NCI-H2171 (cell line): ENCODE results near the gene PDGFC.

Experiments used
- DNase-seq: peaks from one replicate; lab custom pipeline; 2025; lab: John Stamatoyannopoulos, UW

Gene PDGFC

DNA sequence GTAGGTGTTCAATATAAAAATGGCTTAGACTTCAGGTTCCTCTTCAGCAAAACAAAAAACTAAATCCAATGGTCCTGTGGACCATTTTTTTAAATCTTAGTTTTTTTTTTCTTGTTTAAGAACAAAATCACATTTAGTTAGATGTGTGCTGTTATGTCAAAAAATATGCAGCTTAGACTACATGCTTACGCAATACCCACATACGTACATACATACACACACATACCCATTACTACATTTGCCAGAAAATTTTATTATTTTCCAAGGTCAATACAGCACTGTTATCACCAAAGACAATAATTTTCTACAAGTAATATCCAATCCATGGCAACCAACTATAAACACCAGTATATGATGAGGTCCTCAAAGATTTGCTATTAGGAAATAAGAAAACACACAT lies 144.1 kb downstream of the PDGFC start:
- DNase-seq = no peak

DNA sequence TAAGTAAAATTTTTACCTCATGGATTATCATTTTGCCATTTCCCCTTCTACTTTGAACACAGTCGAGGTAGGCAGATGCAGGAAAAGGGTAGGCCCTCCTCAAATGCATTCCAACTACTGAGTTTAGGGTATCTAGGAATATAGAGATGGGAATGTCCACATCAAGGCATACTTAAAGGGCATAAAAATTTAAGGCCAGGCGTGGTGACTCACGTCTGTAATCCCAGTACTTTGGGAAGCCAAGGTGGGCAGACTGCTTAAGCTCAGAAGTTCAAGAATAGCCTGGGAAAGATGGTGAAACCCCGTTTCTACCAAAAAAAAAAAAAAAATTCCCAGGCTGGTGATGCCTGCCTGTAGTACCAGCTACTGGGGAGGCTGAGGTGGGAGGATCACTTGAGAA lies 146.5 kb downstream of the PDGFC start:
- no peak for DNase-seq

DNA sequence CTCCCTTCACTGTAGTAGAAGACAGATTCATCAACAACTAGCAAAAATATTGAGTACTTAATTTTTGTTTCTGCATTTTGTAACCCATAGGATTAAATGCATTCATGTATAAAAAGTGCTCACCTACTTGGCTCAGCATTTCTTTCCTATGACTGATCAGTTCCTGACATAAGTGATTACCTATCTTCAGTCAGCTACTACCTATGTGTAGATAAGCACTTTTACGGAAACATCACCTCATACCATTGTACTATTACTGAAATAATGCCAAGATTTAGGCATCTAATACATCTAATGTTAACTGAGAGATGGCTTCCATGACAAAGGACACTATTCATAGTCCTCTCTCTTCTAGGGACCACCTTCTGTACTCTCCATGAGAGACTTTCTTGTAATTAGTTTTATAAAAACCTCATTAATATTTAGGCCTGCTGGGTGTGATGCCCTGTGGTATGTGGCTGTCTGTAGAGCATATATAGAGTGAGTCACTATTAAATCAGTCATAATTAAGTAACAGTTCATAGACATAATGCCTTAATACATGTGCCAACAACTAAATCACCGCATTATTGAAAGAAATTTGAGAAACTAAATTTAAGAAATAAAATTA lies 147.0 kb downstream of the PDGFC start:
- no peak for DNase-seq

DNA sequence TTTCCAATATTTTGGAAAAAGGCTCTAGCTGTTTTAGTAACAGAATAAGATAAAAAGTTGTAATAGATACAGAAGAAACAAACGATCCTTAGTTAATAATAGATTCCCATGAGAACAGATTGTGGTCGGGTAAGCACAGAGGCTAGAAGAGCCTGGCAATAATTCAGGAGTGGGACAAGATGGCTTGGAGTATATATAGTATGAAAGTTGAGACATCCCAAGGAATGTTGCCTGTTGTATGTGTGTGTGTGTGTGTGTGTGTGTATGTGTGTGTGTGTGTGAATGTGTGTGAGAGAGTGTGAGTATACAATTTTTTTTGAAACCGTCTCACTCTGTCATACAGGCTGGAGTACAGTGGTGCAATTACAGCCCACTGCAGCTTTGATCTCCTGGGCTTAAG lies 150.7 kb downstream of the PDGFC start:
- DNase-seq = no peak

DNA sequence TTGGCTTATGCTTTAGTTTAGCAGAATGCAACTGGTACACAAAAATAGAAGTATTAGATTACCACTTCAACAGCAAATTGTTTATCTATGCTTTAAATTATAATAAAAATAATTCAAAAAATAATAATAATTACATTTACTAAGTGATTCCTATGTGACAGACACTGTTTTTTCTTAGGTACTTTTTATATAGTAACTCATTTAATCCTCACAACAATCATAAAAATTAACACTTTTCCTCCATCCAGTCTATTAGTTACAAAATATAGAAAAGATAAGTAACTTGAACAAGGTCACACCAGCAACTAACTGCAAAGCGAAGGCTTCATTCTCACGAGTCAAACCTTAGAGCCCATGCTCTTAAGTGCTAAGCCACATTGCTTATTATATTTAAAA lies 155.2 kb downstream of the PDGFC start:
- no peak for DNase-seq

DNA sequence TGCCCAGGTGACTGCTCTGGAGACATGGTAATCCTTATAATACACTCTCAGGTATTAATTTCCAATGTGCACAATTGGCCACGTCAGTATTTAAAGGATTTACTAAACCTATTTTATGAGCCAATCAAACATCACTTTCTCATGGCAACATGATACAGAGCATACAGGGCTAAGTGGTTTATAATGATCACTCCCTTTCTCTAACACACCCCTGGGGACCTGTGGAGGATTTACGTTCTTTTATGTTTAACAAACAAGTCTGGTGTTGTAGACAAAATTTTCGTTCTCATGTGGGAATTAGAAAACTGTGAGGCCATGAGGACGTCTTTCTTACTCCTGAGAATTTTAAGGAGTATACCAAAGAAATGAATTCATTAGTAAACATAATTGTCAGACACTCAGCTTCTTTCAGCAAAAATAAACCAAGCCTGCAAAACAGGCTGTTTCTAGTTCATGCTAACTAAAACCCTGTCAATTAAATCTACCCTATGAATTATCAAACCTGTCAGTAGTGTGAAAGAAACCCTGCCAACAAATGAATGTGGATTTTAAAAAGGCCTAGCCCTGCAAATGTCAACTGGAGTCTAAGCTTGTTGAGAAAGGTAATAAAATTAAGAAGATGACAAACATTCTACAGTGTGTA lies 155.8 kb downstream of the PDGFC start:
- peak; percentile 77 for DNase-seq

DNA sequence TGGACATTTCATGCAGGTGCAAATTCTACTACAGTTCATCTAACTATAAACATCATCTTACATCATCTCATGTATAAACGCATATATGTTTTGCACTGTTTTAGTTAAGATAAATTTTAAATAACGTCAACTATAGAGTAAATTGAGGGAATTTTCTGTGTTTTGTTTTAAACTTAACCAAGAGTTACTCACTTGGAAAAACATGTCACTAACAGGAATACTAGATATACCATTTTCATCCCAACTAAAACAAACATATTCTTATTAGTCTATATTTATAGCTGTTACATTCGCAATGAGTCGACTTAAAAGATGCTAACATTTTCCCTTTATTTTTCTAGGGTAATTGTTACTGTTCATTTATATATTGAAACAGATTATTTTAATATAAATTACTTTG lies 159.6 kb downstream of the PDGFC start:
- no peak for DNase-seq

DNA sequence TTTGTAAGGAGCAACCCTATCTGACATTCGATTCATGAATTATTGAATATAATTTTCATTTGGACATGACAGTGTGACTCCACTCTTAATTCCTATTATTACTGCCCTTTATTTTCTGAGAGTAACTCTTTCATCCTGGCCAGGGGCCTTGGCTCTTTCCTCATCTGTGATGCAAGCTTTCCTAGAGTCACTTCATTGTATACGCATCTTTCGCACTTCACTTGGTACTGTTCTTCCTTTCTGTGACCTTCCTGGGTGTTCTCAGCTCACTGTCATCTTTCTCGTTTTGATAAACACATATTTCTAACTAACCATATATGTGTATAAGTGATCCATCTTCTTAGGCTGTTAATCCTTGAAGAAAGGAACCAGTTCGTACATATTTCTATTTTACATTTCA lies 160.3 kb downstream of the PDGFC start:
- DNase-seq = no peak

DNA sequence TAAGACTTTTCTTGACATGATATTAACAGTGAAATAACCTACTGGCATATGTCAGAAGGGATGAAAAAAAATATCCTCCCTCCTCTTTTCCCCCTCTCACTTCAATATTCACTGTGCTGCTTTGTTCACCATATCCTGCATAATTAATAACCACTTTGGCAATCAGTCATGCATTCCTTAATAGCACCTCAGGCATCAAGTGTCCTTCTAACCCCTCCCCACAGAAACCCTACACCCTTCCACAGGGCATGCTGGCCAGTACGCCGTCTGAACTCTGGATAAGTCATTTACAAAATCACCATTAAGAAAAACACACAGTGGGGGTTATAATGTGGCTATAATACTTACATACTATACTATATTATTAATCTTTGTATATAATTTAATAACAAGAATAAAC lies 165.9 kb downstream of the PDGFC start:
- DNase-seq = peak; percentile 49

DNA sequence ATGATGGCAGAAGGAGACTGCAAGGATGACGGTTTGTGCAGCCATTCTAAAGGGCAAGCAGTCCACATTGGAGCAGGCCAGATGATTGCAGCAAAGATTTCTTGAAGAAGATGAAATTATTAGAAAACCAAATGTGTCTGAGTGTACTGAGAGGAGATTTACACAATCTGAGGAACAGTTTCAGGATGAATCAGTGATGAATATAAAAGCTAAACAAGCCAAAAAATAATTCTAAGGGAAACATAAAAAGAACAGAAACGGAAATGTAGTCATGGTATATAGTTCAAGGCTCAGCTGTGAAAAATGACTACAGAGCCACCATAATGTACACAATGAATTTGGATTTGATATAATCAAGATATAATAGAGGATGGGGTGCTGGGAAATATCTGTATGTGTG lies 168.5 kb downstream of the PDGFC start:
- no peak for DNase-seq

DNA sequence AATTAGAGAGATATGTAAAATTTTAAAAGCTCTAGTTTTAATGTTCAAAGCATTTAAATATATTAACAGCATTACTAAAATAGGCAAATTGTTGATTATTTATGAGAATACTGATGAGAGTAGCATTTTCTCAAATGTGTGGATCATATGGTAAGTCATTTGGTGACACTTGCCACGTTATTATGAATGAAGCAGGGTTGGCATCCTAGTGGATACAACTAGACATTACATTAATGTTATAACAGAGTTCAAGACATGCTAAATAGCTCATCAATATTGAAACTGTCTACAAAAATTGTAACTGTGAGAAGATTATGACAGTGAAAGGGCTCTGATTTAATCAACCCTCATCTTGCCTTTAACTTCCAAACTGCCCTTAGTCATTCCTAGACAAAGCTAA lies 171.1 kb downstream of the PDGFC start:
- DNase-seq = no peak

DNA sequence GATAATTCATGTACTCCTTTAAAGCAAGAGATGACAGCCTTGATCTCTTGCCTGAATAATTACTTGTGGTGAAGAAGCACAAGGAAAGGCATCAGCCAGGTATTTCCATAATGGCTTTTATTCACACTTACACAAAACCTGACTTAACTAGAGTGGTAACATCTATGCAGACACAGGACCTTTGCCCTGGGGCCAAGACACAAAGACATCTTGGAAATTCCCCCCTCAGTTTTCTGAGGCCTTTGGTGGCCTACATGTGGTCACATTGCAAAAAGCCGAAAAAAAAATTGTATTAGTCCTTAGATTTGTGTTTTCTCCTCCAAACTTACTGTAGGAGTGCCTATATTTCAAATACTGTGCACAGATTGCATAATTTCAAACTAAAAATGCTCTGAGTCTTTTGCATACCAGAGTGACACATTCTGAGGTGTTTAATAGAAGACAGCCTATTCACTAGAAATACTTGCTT lies 172.4 kb downstream of the PDGFC start:
- no peak for DNase-seq

DNA sequence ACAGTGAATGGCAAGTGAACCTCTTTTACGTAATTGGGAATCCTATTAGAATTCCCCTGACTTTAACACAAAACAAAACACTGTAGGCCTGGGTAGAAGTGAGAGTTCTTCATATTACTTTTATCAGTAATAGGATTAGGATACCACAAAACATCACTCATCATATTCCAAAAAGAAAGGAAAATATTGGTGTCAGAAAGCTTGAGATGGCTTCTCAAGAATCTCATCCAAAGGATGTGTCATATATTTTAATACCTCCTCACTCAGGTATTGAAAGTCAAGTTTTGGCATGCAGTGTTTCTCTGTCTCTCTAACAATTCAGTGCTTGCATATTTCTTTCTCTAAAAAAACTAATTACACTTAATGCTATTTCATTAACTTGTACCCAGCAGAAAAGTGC lies 173.2 kb downstream of the PDGFC start:
- DNase-seq = no peak

DNA sequence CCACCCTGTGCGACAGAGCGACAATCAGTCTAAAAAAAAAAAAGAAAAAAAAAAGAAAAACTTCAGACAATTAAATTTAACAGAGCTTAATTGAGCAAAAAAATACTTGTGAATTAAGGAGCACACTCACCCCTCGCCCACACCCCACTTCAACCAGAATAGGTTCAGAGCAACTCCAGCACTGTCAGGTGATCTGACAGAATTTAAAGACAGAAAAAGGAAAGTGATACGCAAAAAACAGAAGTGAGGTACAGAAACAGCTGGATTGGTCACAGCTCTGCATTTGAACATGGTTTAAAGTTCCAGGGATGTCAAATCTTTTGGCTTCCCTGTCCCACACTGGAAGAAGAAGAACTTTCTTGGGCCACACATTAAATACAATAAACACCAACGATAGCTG lies 174.4 kb downstream of the PDGFC start:
- no peak for DNase-seq

DNA sequence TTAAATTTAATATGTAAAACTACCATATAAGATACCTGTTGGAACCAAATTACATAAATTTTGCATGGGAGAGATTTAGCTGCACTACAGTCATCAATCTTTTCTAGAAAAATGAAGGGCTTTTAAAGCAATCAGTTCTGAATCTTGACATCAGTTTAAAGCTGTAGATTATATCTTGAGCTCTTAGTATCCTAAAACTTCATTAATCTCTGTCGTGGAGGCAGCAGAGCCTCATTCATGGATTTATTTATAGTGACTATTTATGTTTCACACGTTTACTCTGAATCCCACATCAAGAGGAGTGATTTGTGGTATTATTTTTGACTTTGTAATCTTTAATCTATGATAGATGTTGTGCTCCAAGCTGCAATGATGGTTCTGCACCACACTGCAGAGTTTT lies 175.9 kb downstream of the PDGFC start:
- DNase-seq = no peak

DNA sequence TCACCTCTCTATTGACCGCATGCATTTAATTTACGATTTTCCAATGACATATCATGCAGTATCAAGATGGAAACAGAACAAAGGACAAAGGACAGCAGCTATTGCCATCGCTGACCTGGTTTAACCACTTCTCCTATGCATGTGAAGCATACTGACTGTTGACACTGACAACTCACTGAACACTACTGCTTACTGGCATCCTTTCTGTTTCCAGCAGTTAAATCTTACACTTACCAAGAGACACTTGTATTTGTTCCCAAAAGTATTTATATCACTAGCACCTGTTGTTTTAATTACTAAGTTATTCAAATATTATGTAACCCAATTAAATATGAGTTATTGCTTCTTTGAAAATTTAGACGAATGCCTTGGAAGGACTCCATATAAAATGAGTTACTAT lies 176.7 kb downstream of the PDGFC start:
- no peak for DNase-seq

DNA sequence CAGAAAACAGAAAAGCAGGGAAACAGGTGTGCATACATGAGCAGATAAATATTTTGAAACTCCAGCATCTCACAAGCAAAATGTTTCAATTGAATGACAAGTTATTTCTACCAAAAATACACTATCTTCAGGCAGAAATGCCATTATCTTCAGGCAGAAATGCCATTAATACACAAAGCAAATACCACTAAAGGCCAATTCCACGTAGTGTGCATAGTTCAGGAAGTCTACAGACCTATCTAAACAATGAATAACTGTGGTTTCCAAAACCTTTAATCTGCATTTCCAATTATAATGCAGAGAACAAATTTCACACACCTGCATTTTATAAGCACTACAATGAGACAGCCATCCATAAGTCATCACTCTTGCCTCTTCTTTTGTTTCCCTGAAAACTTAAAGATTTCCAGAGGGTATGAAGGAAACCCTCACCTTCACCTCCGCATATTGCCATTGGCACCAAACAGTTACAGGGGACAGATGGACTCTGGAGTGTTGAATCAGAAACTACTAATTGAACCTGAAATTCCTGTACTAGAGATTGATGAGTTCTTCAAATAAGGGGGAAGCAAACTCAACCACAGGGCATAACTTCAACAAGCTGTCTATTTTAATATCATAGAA lies 179.0 kb downstream of the PDGFC start:
- DNase-seq = no peak

DNA sequence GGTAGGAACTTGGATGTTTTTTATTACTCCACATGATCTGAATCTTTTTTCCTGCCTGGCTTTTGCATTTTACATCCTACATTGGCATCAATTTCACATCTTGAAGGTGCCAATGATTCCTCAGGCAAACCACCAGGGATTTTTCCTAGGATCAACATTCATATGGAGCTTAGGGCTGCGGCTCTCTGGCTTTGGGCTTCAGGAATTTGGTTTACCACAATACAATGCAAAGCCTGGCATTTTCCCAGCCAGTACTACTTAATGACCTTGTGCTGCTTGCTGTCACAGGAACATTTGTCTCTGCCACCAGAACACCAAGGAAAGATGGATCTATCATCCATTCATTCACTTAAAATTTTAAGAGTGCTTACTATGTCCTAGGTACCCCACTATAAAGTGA lies 180.7 kb downstream of the PDGFC start:
- peak; percentile 1 for DNase-seq

DNA sequence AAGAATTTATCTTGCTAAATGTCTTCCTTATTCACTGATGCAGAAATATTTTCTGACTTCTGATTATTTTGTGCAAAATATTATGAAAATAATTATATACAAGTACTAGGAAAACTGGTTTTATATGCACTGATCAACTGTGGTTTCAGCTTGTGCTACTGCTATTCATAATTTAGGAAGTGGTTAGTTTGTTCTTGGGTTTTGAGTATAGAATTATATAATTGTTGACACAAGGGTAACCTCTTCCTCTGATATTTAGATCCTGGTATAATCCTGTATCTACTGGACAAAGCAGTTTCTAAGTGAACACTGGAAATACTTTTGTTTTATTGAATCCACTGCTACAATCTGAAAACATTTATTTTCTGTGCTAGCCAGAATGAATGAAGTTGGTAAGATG lies 182.8 kb downstream of the PDGFC start:
- DNase-seq = no peak

DNA sequence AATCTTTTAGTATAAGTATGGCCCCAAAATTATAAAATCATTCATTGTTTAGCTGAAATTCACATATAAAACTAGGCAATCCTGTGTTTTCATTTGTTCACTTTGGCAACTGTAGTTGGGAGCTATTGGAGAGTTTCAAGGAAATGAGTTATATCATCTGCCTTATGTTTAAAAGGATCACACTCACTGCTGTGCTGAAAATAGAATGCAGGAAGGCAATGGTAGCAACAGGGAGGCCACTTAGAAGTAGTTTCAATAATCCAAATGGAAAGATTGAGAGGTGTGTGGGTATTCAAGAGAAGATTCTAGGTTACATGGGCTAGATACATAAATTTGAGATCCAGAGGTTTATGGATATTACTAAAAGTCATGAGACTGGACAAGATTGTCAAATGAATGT lies 184.9 kb downstream of the PDGFC start:
- DNase-seq = no peak

DNA sequence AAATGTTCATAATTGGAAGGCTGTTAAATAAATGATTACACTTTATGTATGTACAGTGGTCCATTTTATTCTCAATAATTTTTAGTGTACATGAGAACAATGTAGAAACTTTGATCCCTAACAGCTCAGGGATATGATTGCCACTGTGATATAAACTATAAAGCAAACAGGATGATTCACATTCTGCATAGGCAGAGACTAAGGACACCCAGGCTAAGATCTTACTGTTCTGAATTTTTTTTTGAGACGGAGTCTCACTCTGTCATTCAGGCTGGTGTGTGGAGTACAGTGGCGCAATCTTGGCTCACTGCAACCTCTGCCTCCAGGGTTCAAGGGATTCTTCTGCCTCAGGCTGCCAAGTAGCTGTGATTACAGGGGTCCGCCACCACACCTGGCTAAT lies 186.6 kb downstream of the PDGFC start:
- DNase-seq = no peak

DNA sequence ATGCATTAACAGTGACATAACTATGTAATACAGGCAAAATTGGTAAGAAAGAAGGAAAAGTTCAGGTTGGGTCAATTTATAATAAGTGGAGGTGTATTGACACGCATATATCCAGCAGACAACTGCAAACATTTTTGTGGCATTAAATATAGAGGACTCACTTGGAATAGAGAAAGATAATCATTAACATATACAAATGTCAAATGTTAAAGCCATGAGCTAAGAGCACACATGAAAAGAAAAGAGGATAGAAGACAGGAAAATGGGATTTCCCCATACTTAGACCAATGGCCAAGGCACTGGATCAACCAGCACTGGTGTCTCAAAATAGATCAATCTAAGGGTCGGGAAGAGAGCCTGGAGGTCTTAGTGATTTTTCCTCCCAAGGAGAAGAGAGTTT lies 187.6 kb downstream of the PDGFC start:
- no peak for DNase-seq

DNA sequence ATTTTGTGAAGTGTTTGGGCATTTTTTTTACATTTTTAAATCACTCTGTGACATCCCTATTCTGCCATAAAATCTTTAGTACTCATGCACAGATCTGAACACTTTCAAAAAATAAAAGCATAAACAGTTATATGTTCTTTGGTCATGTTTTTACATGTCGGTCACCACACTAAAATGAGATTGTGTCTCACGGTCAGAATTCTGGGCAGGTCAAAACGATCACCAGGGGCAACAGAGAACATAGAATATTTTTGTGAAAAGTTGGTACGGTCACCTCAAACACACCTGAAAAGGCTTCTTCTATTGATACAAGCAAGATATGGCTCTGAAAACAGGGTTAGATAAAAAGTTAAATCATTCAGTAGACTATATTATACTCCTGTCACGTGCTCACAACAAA lies 189.1 kb downstream of the PDGFC start:
- DNase-seq = no peak

DNA sequence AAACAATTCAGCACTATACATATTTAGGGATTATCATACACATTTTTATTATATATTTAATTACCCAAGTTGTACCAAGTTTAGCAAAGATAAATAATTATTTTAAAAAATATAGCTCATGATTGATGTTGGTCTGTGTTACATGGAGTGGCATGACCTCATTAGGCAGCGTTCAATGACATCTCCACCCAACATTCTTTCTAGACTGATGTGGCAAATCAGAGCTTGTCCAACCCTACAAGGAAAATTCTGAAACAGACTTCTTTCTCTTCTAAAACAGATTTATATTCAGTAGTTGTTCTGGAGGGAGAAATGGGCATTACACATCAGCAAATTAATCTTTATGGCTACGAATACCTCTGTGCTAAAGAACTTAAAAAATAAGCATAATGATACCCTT lies 189.7 kb downstream of the PDGFC start:
- no peak for DNase-seq
